Measurements from ENCODE around the gene CYP2S1. TPM values are rescaled to one million over a fixed set of nuclear protein-coding genes. Genes with fewer than 3 reads are reported as not detected.

The CYP2S1 gene
- total RNA-seq, 1 experiment from 2014 or later = not detected

- Histone ChIP-seq H3K4me2 (ENCODE audit: low read depth, low read length, poor library complexity, severe bottlenecking) (no peak overlapping the region), H4K20me1 (ENCODE audit: insufficient read depth, low read depth, low read length) (no peaks in the 10 kb centered on the region), H3K9me2 (replicated peaks; ENCODE audit: insufficient read depth, low read length) (no peaks in the 10 kb centered on the region), H3K4me1 (ENCODE audit: low read length) (no peaks in the 10 kb centered on the region), H3K79me2 (ENCODE audit: low read length) (no peaks in the 10 kb centered on the region), H3K4me3 (ENCODE audit: low read length) (no peak overlapping the region), H3K36me3 (ENCODE audit: insufficient read depth, low read length) (no peaks in the 10 kb centered on the region), H3K27me3 (ENCODE audit: low read length) (no peaks in the 10 kb centered on the region), H3K9me3 (ENCODE audit: low read length) (no peaks in the 10 kb centered on the region), H2AFZ (ENCODE audit: low read length) (no peak overlapping the region), H3K27ac (ENCODE audit: low read length) (no peak overlapping the region), H3K9ac (ENCODE audit: low read length) (no peak overlapping the region)
- DNase-seq = no peak
These were observed 62.2 kb downstream of the CYP2S1 start for GRCh38 chr19:41255171-41255570.

Other genes with a start within 250 kb of the CYP2S1 start
- gene CYP2B6, start 201.9 kb upstream of the CYP2S1 start, total RNA-seq (2014; rRNA removed; shearing (Covaris generic); ENCODE audit: low replicate concordance) = not detected in 2 replicates
- gene CYP2A13, start 104.8 kb upstream of the CYP2S1 start, total RNA-seq (2014; rRNA removed; shearing (Covaris generic); ENCODE audit: low replicate concordance) = not detected in 2 replicates
- not detected in 2 replicates for gene CYP2F1, start 78.8 kb upstream of the CYP2S1 start, total RNA-seq (2014; rRNA removed; shearing (Covaris generic); ENCODE audit: low replicate concordance)
- not detected in 2 replicates for gene AXL, start 26.0 kb downstream of the CYP2S1 start, total RNA-seq (2014; rRNA removed; shearing (Covaris generic); ENCODE audit: low replicate concordance)
- gene HNRNPUL1, start 71.2 kb downstream of the CYP2S1 start, total RNA-seq (2014; rRNA removed; shearing (Covaris generic); ENCODE audit: low replicate concordance) = 99.4 and 144 TPM in 2 replicates
- 15.5 and 17.3 TPM in 2 replicates for gene CCDC97, start 117.0 kb downstream of the CYP2S1 start, total RNA-seq (2014; rRNA removed; shearing (Covaris generic); ENCODE audit: low replicate concordance)
- gene TGFB1, start 160.7 kb downstream of the CYP2S1 start, total RNA-seq (2014; rRNA removed; shearing (Covaris generic); ENCODE audit: low replicate concordance) = 17.5 and 26.0 TPM in 2 replicates
- gene B9D2, start 170.9 kb downstream of the CYP2S1 start, total RNA-seq (2014; rRNA removed; shearing (Covaris generic); ENCODE audit: low replicate concordance) = 4.1 and 7.6 TPM in 2 replicates
- 1.3 and 4.9 TPM in 2 replicates for gene TMEM91, start 183.3 kb downstream of the CYP2S1 start, total RNA-seq (2014; rRNA removed; shearing (Covaris generic); ENCODE audit: low replicate concordance)
- 67.6 and 74.7 TPM in 2 replicates for gene EXOSC5, start 204.1 kb downstream of the CYP2S1 start, total RNA-seq (2014; rRNA removed; shearing (Covaris generic); ENCODE audit: low replicate concordance)
- 112 and 116 TPM in 2 replicates for gene BCKDHA, start 204.6 kb downstream of the CYP2S1 start, total RNA-seq (2014; rRNA removed; shearing (Covaris generic); ENCODE audit: low replicate concordance)
- gene B3GNT8, start 234.2 kb downstream of the CYP2S1 start, total RNA-seq (2014; rRNA removed; shearing (Covaris generic); ENCODE audit: low replicate concordance) = not detected in 2 replicates
- 25.1 and 30.3 TPM in 2 replicates for gene DMAC2, start 246.7 kb downstream of the CYP2S1 start, total RNA-seq (2014; rRNA removed; shearing (Covaris generic); ENCODE audit: low replicate concordance)
- not detected in 2 replicates for gene ERICH4, start 249.9 kb downstream of the CYP2S1 start, total RNA-seq (2014; rRNA removed; shearing (Covaris generic); ENCODE audit: low replicate concordance)